ENCODE measurements around the gene GLIPR2.

DNA sequence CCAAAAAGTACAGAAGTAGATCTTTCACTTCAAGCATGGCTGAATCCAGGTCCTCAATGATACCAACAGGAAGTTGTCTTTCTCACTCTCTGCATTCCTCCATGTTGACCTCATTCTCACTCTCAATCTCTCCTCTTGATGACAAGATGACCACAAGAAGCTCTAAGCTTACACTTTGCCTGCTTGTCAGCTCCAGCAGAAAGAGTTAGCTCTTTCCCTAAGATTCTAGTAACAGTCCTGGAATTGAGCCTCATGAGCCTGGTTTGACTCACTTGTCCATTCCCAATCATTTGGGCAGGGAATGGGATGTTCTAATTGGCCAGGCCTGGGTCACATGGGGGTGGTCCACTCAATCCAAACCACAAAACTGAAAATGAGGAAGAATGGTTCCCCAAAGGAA, 50.9 kb downstream of the GLIPR2 start:
- TF ChIP-seq POLR2A (IDR thresholded peaks at IDR 0.05; ENCODE audit: low read depth) = no peak
- TF ChIP-seq, protein P1, sequence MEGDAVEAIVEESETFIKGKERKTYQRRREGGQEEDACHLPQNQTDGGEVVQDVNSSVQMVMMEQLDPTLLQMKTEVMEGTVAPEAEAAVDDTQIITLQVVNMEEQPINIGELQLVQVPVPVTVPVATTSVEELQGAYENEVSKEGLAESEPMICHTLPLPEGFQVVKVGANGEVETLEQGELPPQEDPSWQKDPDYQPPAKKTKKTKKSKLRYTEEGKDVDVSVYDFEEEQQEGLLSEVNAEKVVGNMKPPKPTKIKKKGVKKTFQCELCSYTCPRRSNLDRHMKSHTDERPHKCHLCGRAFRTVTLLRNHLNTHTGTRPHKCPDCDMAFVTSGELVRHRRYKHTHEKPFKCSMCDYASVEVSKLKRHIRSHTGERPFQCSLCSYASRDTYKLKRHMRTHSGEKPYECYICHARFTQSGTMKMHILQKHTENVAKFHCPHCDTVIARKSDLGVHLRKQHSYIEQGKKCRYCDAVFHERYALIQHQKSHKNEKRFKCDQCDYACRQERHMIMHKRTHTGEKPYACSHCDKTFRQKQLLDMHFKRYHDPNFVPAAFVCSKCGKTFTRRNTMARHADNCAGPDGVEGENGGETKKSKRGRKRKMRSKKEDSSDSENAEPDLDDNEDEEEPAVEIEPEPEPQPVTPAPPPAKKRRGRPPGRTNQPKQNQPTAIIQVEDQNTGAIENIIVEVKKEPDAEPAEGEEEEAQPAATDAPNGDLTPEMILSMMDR (IDR thresholded peaks at IDR 0.05) = no peak
- no peak for TF ChIP-seq POLR2AphosphoS5 (IDR thresholded peaks at IDR 0.05)
- TF ChIP-seq EP300 (IDR thresholded peaks at IDR 0.05) = no peak
